Kidney (tissue), 14 donors: ENCODE data around the gene ABI1. TPM values are rescaled to one million over a fixed set of nuclear protein-coding genes. Genes with fewer than 3 reads are reported as not detected.

ENCODE experiments used
- DNase-seq, 5 donors: peaks; one replicate each; pipeline ENCODE4 v3.0.0-alpha.2; 2013 to 2020
- FAIRE-seq: peaks from 2 replicates; lab custom pipeline; 2012; peaks lifted over from hg19 to GRCh38; lab: Jason Lieb, UNC
- H3K27ac ChIP-seq, 2 donors: one replicate each; pipeline ENCODE4 v1.7.0; 2013; ENCODE audit warnings: low read depth in 2 of 2, low read length in 2 of 2, inconsistent platforms in 1 of 2
- H3K27me3 ChIP-seq: one replicate; pipeline ENCODE4 v1.7.1; 2013; ENCODE audit warnings: low read length, inconsistent platforms; ENCODE audit not compliant: control insufficient read depth, insufficient read depth
- H3K36me3 ChIP-seq, 3 donors: one replicate each; pipeline versions ENCODE4 v1.7.0 to v1.7.1; 2013; ENCODE audit warnings: low read length in 3 of 3, control low read depth in 1 of 3, inconsistent platforms in 1 of 3; ENCODE audit not compliant: insufficient read depth in 3 of 3, control insufficient read depth in 2 of 3
- H3K4me1 ChIP-seq, 3 donors: one replicate each; pipeline versions ENCODE4 v1.7.0 to v1.7.1; 2013; ENCODE audit warnings: low read length in 3 of 3, inconsistent platforms in 1 of 3, low read depth in 1 of 3; ENCODE audit not compliant: control insufficient read depth in 2 of 3, insufficient read depth in 2 of 3
- H3K4me3 ChIP-seq, 3 donors: one replicate each; pipeline versions ENCODE4 v1.7.0 to v1.8.1; 2013; ENCODE audit warnings: low read length in 3 of 3, control low read depth in 1 of 3, inconsistent platforms in 1 of 3
- H3K9ac ChIP-seq, 3 donors: one replicate each; pipeline versions ENCODE4 v1.7.0 to v1.7.1; 2013; ENCODE audit warnings: low read length in 3 of 3, control low read depth in 1 of 3, inconsistent platforms in 1 of 3
- H3K9me3 ChIP-seq, 3 donors: one replicate each; pipeline versions ENCODE4 v1.7.0 to v1.7.1; 2013; ENCODE audit warnings: low read length in 3 of 3, control low read depth in 1 of 3, inconsistent platforms in 1 of 3; ENCODE audit not compliant: control insufficient read depth in 2 of 3, insufficient read depth in 1 of 3
- intact Hi-C: fragments of 100-400 bp; cut with DNase I; formaldehyde crosslinking; loops from one replicate; pipeline ENCODE4 v1.11.1; 2022
- polyA plus RNA-seq: library from polyadenylated mRNA; stranded (reverse); fragments of 350-450 nt; fragmentation: Illumina TruSeq; extraction: RNeasy Lipid Tissue Mini Kit (QIAGEN cat#74804); gene quantifications from one replicate; pipeline ENCODE4 v1.2.3, GENCODE V29; 2014; ENCODE audit warnings: low read depth, low replicate concordance; ENCODE audit not compliant: insufficient read depth
- total RNA-seq: library from RNA; stranded (reverse); fragmentation: NEBNext Ultra II Directional; extraction: Animal tissue kit (Norgen Biotek cat#: 25700); gene quantifications from one replicate; pipeline ENCODE4 v1.2.1, GENCODE V29; 2021
- TF ChIP-seq, protein P1 (sequence below): IDR thresholded peaks from 3 replicates; pipeline ENCODE4 v1.5.1; 2012; ENCODE audit warnings: mild to moderate bottlenecking, moderate library complexity, borderline replicate concordance; ENCODE audit not compliant: insufficient read depth; ENCODE audit errors: extremely low read depth
- donor health status: control.
- donor health status: control.
- donor health status: control.
- donor health status: control.
- donor health status: control.
- donor health status: DM: yes; HTN: yes; CAD: no.
- donor health status: Normal renal cell carcinoma (clear cell type).

Gene ABI1
- total and polyA plus RNA-seq, 2 donors from 2014 or later, result 25.7 to 54.1 TPM

DNA sequence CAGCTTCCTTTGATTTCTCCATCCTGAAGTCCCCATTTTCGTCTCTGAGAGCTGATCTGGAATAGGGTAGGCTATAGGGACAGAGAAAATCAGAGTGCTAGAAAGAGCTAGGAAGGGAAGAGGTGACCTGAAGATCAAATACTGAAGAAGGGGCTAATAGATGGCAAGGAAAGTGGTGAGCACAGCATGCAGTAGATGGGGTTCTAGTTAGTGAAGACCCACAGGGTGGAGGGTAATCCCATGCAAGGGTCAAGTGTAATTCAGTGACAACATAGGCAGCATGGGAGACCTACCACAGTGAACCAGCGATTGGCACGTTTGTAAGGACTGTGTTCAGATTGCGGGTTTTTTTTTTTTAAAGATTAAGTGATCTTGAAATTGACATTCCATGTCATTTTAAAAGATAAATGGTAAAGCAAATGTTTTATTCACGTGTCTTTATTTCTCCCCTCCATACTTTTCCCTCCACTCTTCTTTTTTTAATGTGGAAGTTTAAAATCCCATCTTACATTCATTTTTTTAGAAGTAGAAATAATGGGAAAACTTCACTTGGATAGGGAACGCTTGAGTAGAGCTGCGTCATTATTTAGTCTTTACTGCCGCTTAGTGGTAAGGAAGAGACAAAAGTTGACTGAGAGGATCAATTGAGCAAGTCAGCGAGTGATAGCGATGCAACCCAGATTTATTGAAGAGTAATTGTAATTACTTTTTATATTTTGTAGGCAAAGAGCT lies 21.0 kb upstream of the ABI1 start:
- intact Hi-C loops, result no loop called here
- peak in 2 of 5 donors; percentile 62 to 79 for DNase-seq
- no peak overlapping the region for H3K4me3 ChIP-seq
- TF ChIP-seq, protein P1, sequence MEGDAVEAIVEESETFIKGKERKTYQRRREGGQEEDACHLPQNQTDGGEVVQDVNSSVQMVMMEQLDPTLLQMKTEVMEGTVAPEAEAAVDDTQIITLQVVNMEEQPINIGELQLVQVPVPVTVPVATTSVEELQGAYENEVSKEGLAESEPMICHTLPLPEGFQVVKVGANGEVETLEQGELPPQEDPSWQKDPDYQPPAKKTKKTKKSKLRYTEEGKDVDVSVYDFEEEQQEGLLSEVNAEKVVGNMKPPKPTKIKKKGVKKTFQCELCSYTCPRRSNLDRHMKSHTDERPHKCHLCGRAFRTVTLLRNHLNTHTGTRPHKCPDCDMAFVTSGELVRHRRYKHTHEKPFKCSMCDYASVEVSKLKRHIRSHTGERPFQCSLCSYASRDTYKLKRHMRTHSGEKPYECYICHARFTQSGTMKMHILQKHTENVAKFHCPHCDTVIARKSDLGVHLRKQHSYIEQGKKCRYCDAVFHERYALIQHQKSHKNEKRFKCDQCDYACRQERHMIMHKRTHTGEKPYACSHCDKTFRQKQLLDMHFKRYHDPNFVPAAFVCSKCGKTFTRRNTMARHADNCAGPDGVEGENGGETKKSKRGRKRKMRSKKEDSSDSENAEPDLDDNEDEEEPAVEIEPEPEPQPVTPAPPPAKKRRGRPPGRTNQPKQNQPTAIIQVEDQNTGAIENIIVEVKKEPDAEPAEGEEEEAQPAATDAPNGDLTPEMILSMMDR, result peak; percentile 77
- H3K4me1 ChIP-seq, result no peaks in the 10 kb centered on the region
- no peaks in the 10 kb centered on the region for H3K36me3 ChIP-seq
- FAIRE-seq, result peak; percentile 94
- H3K27ac ChIP-seq, result no peak overlapping the region
- no peak overlapping the region for H3K9ac ChIP-seq
- no peaks in the 10 kb centered on the region for H3K27me3 ChIP-seq
- no peaks in the 10 kb centered on the region for H3K9me3 ChIP-seq

DNA sequence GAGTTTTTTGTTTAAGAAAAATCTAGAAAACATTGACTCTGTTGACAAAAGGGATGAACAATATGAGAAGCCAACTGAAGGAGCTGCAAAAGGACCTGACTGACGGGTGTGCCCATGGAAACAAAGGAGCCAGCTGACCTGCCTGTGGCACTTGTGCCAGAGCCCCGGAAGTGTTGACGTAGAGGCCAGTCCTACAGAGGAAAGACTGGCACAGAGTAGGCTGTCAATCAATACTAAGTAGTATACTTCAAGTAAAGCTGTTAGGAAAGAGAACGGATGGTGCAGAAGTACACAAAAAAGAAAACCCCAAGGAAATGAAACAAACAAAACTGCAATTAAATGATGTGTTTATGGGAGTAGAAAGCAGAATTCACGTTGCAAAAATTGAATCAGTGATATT lies 19.0 kb upstream of the ABI1 start:
- Histone ChIP-seq H3K9ac (no peak overlapping the region), H3K4me3 (no peak overlapping the region), H3K27ac (no peak overlapping the region), H3K4me1 (no peaks in the 10 kb centered on the region), H3K27me3 (no peaks in the 10 kb centered on the region), H3K9me3 (no peaks in the 10 kb centered on the region), H3K36me3 (no peaks in the 10 kb centered on the region)
- DNase-seq, result no peak
- no peak for FAIRE-seq
- intact Hi-C loops, result loop anchor here (5.0 kb wide), 1 partner anchor 147 kb away; no protein-coding TSS in a partner anchor
- TF ChIP-seq, protein P1, result no peak

DNA sequence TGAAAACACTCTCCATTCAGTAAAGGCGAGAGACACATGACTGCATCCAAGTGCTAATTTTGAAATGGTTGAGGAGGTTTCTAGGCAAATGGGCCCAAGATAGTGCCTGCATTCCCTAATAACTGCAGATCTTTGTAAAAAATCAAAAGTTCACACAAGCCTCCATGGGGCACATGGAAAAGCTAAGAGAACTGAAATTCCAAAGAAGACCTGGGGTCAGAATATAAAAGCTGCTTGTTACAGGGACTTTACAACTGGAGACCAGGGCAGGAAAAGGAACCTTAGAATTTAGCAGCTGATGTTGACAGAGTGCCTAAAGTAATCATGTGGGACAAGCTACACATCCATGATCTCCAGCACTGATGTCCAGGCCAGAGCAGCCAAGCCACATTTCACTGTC lies 10.0 kb upstream of the ABI1 start:
- TF ChIP-seq, protein P1, result no peak
- H3K9me3 ChIP-seq, result no peaks in the 10 kb centered on the region
- no peak overlapping the region for H3K9ac ChIP-seq
- H3K27ac ChIP-seq, result no peak overlapping the region
- H3K36me3 ChIP-seq, result no peaks in the 10 kb centered on the region
- intact Hi-C loops, result no loop called here
- DNase-seq, result no peak
- FAIRE-seq, result no peak
- no peaks in the 10 kb centered on the region for H3K27me3 ChIP-seq
- H3K4me3 ChIP-seq, result no peak overlapping the region
- H3K4me1 ChIP-seq, result no peaks in the 10 kb centered on the region

DNA sequence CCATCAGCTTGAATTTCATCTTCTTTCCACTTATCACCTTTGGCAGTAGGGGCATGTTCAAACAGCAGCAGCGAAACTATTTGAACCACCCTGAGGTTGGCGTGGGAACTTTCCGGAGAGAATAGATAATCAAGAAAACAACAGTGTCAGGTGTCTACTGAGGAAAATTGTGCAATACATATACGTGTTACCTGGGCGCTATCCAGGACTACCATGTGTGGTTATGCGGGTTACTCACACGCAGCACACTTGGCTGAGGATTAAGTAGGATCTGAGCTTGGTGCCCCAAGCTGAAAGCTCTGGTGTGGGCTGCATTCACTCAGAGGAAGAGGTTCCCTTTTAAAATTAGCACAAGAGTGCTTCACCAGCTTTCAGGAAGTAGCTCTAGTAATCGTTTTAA lies 8.8 kb upstream of the ABI1 start:
- Histone ChIP-seq H3K4me3 (no peak overlapping the region), H3K9ac (no peak overlapping the region), H3K27ac (no peak overlapping the region), H3K36me3 (no peaks in the 10 kb centered on the region), H3K4me1 (no peaks in the 10 kb centered on the region), H3K9me3 (no peaks in the 10 kb centered on the region), H3K27me3 (no peaks in the 10 kb centered on the region)
- DNase-seq (no peak), FAIRE-seq (no peak)
- intact Hi-C loops, result no loop called here
- TF ChIP-seq, protein P1, result no peak
